ENCODE results near the gene OSTM1.

Gene OSTM1

GRCh38 chr6:108100003-108100402 is 25.5 kb upstream of the OSTM1 start:
- DNase-seq (ENCODE audit: low read depth) = no peak

GRCh38 chr6:108097882-108098281 is 23.3 kb upstream of the OSTM1 start:
- no peak for DNase-seq (ENCODE audit: low read depth)

GRCh38 chr6:108093781-108094300 is 19.3 kb upstream of the OSTM1 start:
- DNase-seq (ENCODE audit: low read depth) = no peak

DNA sequence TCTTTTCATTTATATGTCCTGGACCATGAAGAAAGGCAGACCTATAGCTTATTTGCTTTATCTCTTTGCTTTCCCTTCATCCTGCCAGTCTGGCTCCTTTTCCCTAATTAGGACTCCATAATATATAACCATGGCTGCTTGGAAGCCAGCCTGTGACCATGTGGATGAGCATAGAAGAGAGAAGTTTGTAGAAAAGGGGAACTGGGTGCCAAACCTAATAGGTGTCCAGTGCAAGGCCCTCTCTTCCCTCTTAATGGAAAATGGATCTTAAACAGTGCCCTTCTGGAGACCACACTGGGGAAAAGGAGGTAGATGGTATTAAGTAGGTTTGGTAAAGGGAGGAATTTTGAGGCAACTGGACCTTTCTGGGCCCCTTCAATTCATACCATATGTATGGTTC is 16.7 kb upstream of the OSTM1 start:
- DNase-seq (ENCODE audit: low read depth) = no peak

DNA sequence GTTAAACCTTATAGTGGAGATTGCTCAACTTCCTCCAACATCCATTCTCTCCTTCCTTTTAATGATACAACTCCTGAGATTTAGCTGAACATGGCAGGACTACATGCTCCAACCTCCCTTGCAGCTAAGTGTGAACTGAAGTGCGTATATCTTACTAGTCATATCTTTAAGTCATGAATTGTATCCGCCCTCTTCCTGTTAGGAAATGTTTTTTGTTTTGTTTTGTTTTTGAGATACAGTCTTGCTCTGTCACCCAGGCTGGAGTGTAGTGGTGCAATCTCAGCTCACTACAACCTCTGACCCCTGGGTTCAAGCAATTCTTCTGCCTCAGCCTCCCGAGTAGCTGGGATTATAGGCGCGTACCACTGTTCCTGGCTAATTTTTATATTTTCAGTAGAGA is 8.8 kb upstream of the OSTM1 start:
- DNase-seq (ENCODE audit: low read depth) = no peak

GRCh38 chr6:108082539-108082938 is 8.0 kb upstream of the OSTM1 start:
- no peak for DNase-seq (ENCODE audit: low read depth)

- no peak for DNase-seq (ENCODE audit: low read depth)
These were observed 5.7 kb upstream of the OSTM1 start for GRCh38 chr6:108080010-108080780.

DNA sequence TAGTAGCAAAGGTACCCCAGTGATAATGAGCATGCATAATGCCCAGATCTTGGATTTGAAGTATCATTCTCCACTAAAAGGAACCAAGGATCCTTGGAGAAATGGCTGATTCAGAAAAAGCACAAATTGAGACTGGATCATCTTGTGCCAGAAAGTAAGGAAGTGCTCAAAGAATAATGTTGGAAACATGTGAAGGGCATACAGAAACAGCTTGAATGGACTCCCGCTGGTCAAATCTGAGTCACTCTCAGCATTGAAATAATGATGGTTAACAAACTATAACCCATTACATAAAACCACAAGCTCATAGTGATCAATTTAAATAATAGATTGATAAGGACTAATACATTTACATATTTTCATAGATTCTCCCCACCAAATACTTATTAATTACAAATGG is 3.6 kb upstream of the OSTM1 start:
- DNase-seq (ENCODE audit: low read depth) = no peak

- no peak for DNase-seq (ENCODE audit: low read depth)
These were observed 533 bp downstream of the OSTM1 start for GRCh38 chr6:108074057-108074358.

GRCh38 chr6:108071736-108072276 is 2.7 kb downstream of the OSTM1 start:
- DNase-seq (ENCODE audit: low read depth) = no peak

DNA sequence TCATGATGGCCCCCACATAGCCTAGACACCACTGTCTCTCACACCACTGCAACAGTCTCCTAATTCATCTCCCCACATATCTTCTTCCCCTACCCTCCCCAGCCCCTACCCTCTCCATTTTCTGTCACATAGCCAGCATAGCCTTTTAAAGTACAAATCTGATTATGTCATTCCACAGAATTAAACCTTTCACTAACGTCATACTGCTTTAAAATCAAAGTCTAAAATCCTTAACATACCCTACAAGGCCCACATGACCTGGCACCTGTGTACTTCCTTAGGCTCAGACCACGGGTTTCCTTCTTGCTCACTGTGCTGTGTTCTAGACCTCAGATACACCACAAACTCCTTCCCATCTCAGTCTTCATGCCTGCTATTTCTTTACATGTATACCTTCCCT is 5.9 kb downstream of the OSTM1 start:
- DNase-seq (ENCODE audit: low read depth) = no peak

DNA sequence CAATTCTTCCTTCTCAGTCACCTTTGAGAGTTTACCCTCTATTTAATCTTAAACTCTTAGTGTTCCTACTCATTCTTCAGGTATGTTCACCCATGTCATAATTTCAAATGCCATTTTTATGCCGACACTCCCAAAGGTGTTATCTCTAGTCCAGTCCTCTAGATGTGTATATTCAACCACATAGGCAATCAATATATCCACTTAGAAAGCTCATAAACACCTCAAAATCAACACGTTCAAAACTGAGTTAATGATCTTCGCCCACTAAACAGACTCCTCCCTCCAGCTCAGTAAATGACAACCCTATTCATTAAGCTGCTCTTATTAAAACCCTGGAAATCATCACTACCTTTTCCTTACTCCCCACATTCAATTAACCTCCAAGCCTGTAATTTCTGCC is 6.4 kb downstream of the OSTM1 start:
- DNase-seq (ENCODE audit: low read depth) = no peak

DNA sequence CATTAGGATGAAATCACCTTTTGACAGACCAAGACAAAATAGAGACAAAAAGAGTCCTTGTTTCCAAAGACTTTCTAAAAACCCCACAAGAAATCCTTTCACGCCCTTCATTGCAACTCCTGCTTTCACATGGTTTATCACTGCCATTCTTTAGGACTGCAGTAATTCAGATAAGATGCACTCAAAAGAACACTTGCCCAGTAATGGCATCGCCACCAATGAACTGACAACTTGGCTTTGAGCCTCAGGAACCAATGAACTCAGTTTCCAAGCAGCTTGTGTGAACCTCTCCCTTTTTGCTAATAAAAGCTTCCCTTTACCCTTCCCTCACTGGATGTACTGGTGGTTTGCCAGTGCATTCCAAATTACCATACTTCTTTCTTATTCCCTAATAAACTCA is 21.8 kb downstream of the OSTM1 start:
- no peak for DNase-seq (ENCODE audit: low read depth)

DNA sequence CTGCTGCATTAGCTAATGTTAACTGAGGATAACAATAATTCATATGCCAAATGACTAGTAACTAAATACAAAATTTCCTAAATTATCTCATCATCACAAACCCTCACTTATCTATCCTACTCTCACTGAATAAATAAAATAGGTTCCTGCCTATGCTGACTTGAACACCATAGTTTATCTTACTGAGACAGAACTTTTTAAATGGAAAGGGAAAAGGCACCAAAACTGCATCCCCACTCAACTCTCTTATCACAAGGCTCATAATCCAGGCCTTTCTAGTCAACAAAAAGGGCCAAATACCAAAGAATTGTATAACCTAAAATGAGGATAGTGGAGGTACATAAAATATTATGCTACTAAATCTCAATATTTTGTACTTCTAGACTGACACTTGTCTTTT is 23.1 kb downstream of the OSTM1 start:
- DNase-seq (ENCODE audit: low read depth) = no peak

DNA sequence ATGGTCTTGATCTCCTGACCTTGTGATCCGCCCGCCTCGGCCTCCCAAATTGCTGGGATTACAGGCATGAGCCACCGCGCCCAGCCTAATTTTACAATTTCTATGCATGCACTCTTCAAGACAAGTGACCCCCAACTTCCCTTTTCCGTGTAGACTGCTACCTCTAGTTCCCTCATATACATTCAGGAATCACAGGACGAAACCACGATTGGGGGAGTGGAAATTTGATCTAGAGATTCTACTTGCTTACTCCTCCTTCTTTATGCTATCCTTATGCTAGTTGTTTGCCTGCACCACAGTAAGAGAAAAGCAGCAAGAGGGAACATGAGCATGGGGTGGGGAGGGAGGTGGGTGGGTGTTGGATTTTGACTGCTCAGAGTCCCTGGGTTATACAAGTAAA is 34.9 kb downstream of the OSTM1 start:
- DNase-seq (ENCODE audit: low read depth) = no peak

GRCh38 chr6:108036884-108037283 is 37.7 kb downstream of the OSTM1 start:
- no peak for DNase-seq (ENCODE audit: low read depth)

- no peak for DNase-seq (ENCODE audit: low read depth)
These were observed 42.6 kb downstream of the OSTM1 start for GRCh38 chr6:108031968-108032367.

- no peak for DNase-seq (ENCODE audit: low read depth)
These were observed 44.3 kb downstream of the OSTM1 start for GRCh38 chr6:108030211-108030610.

- DNase-seq (ENCODE audit: low read depth) = no peak
These were observed 45.2 kb downstream of the OSTM1 start for GRCh38 chr6:108029226-108029921.

GRCh38 chr6:108027594-108027993 is 46.9 kb downstream of the OSTM1 start:
- DNase-seq (ENCODE audit: low read depth) = no peak

- DNase-seq (ENCODE audit: low read depth) = no peak
These were observed 47.5 kb downstream of the OSTM1 start for GRCh38 chr6:108027056-108027455.

GRCh38 chr6:108024427-108025073 is 50.0 kb downstream of the OSTM1 start:
- DNase-seq (ENCODE audit: low read depth) = no peak
